HG03575 (cell line): ENCODE measurements around the gene VCAN.
"Not testable (repeated sequence)": the region's sequence is repeated elsewhere in the genome, so short reads cannot be mapped to it uniquely, and the experiment has no call there.

Experiments used
- ATAC-seq: cut with Tn5 transposase; IDR thresholded peaks from one replicate; pipeline ENCODE4 v1.9.1; 2021; ENCODE audit not compliant: unreplicated experiment, insufficient number of reproducible peaks, low FRiP score; ENCODE audit errors: extremely low read depth

VCAN gene

GRCh38 chr5:83471405-83472212 is at the start of gene VCAN:
Gene VCAN, plus strand, starts transcription at chr5:83471744. Its CDS starts 11,775 bp downstream, at chr5:83483519.
- no peak for ATAC-seq

GRCh38 chr5:83422284-83422683 is 49.3 kb upstream of the VCAN start:
- no peak for ATAC-seq

- ATAC-seq: peak; percentile 35
These were observed 44.7 kb upstream of the VCAN start for GRCh38 chr5:83426855-83427254.

GRCh38 chr5:83428126-83428525 is 43.4 kb upstream of the VCAN start:
- no peak for ATAC-seq

GRCh38 chr5:83428890-83429289 is 42.7 kb upstream of the VCAN start:
- no peak for ATAC-seq

GRCh38 chr5:83430130-83431010 is 41.2 kb upstream of the VCAN start:
- no peak for ATAC-seq

- ATAC-seq: no peak
These were observed 37.7 kb upstream of the VCAN start for GRCh38 chr5:83433891-83434290.

- no peak for ATAC-seq
These were observed 36.6 kb upstream of the VCAN start for GRCh38 chr5:83434946-83435345.

- no peak for ATAC-seq
These were observed 35.3 kb upstream of the VCAN start for GRCh38 chr5:83436276-83436675.

- not testable (repeated sequence) for ATAC-seq
These were observed 33.8 kb upstream of the VCAN start for GRCh38 chr5:83437697-83438096.

- ATAC-seq: no peak
These were observed 30.7 kb upstream of the VCAN start for GRCh38 chr5:83440826-83441225.

- no peak for ATAC-seq
These were observed 29.8 kb upstream of the VCAN start for GRCh38 chr5:83441747-83442146.

GRCh38 chr5:83443534-83443933 is 28.0 kb upstream of the VCAN start:
- ATAC-seq: no peak

- ATAC-seq: no peak
These were observed 27.1 kb upstream of the VCAN start for GRCh38 chr5:83444445-83444844.

- no peak for ATAC-seq
These were observed 25.1 kb upstream of the VCAN start for GRCh38 chr5:83446253-83446947.

- ATAC-seq: no peak
These were observed 24.0 kb upstream of the VCAN start for GRCh38 chr5:83447533-83447932.

- ATAC-seq: no peak
These were observed 21.2 kb upstream of the VCAN start for GRCh38 chr5:83450183-83450966.

- no peak for ATAC-seq
These were observed 20.6 kb upstream of the VCAN start for GRCh38 chr5:83450967-83451248.

GRCh38 chr5:83451955-83452354 is 19.6 kb upstream of the VCAN start:
- ATAC-seq: no peak
